K562 (cell line): ENCODE data around the gene KIFC3. TPM values are rescaled to one million over a fixed set of nuclear protein-coding genes. Genes with fewer than 3 reads are reported as not detected.

Source experiments
- CCNT2 ChIP-seq: IDR thresholded peaks from 2 replicates; pipeline ENCODE4 v1.6.1; 2011; ENCODE audit warnings: borderline replicate concordance, low read depth, mild to moderate bottlenecking, moderate library complexity, mixed read lengths, low read length; ENCODE audit not compliant: insufficient read length; ENCODE audit errors: extremely low read depth
- E2F3 ChIP-seq: fragments of 250-450 bp; sonication (Bioruptor Pico); IDR thresholded peaks from 2 replicates; pipeline ENCODE4 v1.4.0; 2020; ENCODE audit warnings: mild to moderate bottlenecking
- FOXK2 ChIP-seq, 2 experiments: fragments of 450-650 bp; IDR thresholded peaks in 1 of 2; conservative IDR thresholded peaks in 1 of 2; 2 replicates each; pipeline ENCODE4 v1.6.1; 2016; ENCODE audit warnings: low read depth in 2 of 2, mild to moderate bottlenecking in 1 of 2
- HDAC2 ChIP-seq: fragments of 450-650 bp; IDR thresholded peaks from 2 replicates; pipeline ENCODE4 v1.6.1; 2016; ENCODE audit warnings: mild to moderate bottlenecking
- MYBL2 ChIP-seq, 2 experiments: fragments of 450-650 bp in 1 of 2; sonication (generic) in 1 of 2; formaldehyde crosslinking in 1 of 2; IDR thresholded peaks; 2 replicates each; pipeline versions ENCODE4 v1.6.1 to v1.8.1; 2017 to 2022; ENCODE audit warnings: borderline replicate concordance in 1 of 2, inconsistent platforms in 1 of 2, low read depth in 1 of 2, mild to moderate bottlenecking in 1 of 2, missing genetic modification reagents in 1 of 2, moderate library complexity in 1 of 2
- NFXL1 ChIP-seq: fragments of 450-650 bp; formaldehyde crosslinking; IDR thresholded peaks from 2 replicates; pipeline ENCODE4 v1.4.0; 2021; ENCODE audit warnings: mild to moderate bottlenecking
- PHF20 ChIP-seq: fragments of 450-650 bp; IDR thresholded peaks from 2 replicates; pipeline ENCODE4 v1.6.1; 2018; ENCODE audit not compliant: partially characterized antibody
- POLR3G ChIP-seq: IDR thresholded peaks from 2 replicates; pipeline ENCODE4 v1.6.1; 2011; ENCODE audit not compliant: insufficient read length, insufficient replicate concordance; ENCODE audit errors: extremely low read depth
- RBM15 ChIP-seq: fragments of 200-400 bp; formaldehyde crosslinking; IDR thresholded peaks from 2 replicates; pipeline ENCODE4 v1.6.1; 2018; ENCODE audit warnings: mild to moderate bottlenecking, low read length, moderate library complexity; ENCODE audit not compliant: insufficient read depth
- ZNF121 ChIP-seq: sonication (generic); formaldehyde crosslinking; conservative IDR thresholded peaks from 2 replicates; pipeline ENCODE4 v1.8.0; 2022; ENCODE audit warnings: missing genetic modification reagents
- polyA plus RNA-seq, 8 experiments: library from polyadenylated mRNA; depleted of rRNA in 4 of 8; stranded (reverse) in 5 of 8; unstranded in 3 of 8; fragments of >200 nt; fragmentation: Nextera tagmentation in 2 of 8; fragmentation: Illumina TruSeq in 1 of 8; extraction: Ambion mirVana in 2 of 8; extraction: Trizol in 1 of 8; gene quantifications; 2 replicates each; pipeline versions ENCODE4 v1.2.1 to v1.2.3, GENCODE V29; 2011 to 2014; ENCODE audit warnings: inconsistent platforms in 1 of 8, missing spikeins in 1 of 8
- total RNA-seq, 7 experiments: library from RNA; depleted of rRNA in 6 of 7; stranded (reverse); fragments of >200 nt in 6 of 7; fragmentation: Illumina TruSeq in 2 of 7; extraction: Trizol in 2 of 7; gene quantifications; 2 replicates each; pipeline versions ENCODE4 v1.2.1 to v1.2.3, GENCODE V29; 2011 to 2021; ENCODE audit warnings: low replicate concordance in 1 of 7
- TF ChIP-seq, protein P1 (sequence below): sonication (generic); formaldehyde crosslinking; IDR thresholded peaks from 2 replicates; pipeline ENCODE4 v1.8.1; 2023; ENCODE audit warnings: missing genetic modification reagents, mild to moderate bottlenecking, borderline replicate concordance
- TF ChIP-seq, protein P2 (sequence below): sonication (generic); formaldehyde crosslinking; IDR thresholded peaks from 2 replicates; pipeline ENCODE4 v1.8.0; 2022; ENCODE audit warnings: mild to moderate bottlenecking, missing genetic modification reagents
- TF ChIP-seq, protein P3 (sequence below), 3 experiments: fragments of 200-800 bp in 1 of 3; fragments of 250-450 bp in 1 of 3; fragments of 450-650 bp in 1 of 3; sonication (Bioruptor Pico) in 1 of 3; sonication (Bioruptor generic) in 1 of 3; formaldehyde crosslinking in 1 of 3; IDR thresholded peaks; 2 replicates each; pipeline versions ENCODE4 v1.6.1 to v1.8.0; 2016 to 2022; ENCODE audit warnings: mild to moderate bottlenecking in 2 of 3, missing genetic modification characterization in 2 of 3, missing compliant biosample characterization in 1 of 3, moderate library complexity in 1 of 3
- TF ChIP-seq, protein P4 (sequence below), 2 experiments: fragments of 450-650 bp; IDR thresholded peaks; 2 replicates each; pipeline ENCODE4 v1.6.1; 2016

KIFC3 gene
- total and polyA plus RNA-seq, 9 of the 15 experiments (the other 6 are each of a cell fraction or from before 2014, with no cell fraction given), result 0.23 to 105 (median 26.2) TPM

DNA sequence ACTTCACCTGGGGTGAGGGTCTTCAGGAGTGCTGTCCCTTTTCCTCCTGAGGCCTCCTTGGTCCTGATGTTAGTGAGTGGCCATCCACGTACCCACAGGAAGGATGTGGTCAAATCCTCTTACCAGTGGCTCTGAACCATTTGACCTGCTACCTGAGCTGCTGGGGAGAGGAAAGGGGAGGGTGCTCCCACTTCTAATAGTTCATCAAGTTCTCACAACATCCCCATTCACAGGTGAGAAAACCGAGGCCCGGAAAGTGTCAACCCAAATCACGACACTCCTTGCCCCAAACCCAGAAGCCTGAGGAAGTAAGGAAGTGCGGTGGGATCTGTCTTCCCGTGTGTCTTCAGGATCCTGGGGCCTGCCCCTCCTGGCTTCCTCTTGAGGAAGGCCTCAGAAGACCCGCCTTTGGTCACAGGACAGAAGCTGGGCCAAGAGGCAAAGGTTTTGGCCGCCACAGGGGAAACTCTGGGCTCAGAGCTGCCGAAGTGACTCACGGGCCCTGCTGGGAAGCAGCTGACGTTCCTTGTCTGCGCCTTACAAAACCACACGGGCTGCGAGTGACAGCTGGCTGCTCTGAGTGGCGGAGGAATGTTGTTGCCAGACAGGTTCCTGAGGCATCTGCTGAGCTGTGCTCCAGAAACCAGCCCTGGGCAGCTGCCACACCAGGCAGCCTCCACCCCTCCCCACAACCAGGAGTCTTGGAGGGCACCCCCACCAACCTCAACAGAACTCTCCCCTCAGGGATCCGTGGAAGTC is 13.9 kb upstream of the KIFC3 start (continued):
- TF ChIP-seq, protein P1, sequence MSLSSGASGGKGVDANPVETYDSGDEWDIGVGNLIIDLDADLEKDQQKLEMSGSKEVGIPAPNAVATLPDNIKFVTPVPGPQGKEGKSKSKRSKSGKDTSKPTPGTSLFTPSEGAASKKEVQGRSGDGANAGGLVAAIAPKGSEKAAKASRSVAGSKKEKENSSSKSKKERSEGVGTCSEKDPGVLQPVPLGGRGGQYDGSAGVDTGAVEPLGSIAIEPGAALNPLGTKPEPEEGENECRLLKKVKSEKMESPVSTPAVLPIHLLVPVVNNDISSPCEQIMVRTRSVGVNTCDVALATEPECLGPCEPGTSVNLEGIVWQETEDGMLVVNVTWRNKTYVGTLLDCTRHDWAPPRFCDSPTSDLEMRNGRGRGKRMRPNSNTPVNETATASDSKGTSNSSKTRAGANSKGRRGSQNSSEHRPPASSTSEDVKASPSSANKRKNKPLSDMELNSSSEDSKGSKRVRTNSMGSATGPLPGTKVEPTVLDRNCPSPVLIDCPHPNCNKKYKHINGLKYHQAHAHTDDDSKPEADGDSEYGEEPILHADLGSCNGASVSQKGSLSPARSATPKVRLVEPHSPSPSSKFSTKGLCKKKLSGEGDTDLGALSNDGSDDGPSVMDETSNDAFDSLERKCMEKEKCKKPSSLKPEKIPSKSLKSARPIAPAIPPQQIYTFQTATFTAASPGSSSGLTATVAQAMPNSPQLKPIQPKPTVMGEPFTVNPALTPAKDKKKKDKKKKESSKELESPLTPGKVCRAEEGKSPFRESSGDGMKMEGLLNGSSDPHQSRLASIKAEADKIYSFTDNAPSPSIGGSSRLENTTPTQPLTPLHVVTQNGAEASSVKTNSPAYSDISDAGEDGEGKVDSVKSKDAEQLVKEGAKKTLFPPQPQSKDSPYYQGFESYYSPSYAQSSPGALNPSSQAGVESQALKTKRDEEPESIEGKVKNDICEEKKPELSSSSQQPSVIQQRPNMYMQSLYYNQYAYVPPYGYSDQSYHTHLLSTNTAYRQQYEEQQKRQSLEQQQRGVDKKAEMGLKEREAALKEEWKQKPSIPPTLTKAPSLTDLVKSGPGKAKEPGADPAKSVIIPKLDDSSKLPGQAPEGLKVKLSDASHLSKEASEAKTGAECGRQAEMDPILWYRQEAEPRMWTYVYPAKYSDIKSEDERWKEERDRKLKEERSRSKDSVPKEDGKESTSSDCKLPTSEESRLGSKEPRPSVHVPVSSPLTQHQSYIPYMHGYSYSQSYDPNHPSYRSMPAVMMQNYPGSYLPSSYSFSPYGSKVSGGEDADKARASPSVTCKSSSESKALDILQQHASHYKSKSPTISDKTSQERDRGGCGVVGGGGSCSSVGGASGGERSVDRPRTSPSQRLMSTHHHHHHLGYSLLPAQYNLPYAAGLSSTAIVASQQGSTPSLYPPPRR (CRISPR knock-in tag), result no peak
- TF ChIP-seq, protein P2, sequence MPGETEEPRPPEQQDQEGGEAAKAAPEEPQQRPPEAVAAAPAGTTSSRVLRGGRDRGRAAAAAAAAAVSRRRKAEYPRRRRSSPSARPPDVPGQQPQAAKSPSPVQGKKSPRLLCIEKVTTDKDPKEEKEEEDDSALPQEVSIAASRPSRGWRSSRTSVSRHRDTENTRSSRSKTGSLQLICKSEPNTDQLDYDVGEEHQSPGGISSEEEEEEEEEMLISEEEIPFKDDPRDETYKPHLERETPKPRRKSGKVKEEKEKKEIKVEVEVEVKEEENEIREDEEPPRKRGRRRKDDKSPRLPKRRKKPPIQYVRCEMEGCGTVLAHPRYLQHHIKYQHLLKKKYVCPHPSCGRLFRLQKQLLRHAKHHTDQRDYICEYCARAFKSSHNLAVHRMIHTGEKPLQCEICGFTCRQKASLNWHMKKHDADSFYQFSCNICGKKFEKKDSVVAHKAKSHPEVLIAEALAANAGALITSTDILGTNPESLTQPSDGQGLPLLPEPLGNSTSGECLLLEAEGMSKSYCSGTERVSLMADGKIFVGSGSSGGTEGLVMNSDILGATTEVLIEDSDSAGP (CRISPR knock-in tag), result no peak
- TF ChIP-seq, protein P3, sequence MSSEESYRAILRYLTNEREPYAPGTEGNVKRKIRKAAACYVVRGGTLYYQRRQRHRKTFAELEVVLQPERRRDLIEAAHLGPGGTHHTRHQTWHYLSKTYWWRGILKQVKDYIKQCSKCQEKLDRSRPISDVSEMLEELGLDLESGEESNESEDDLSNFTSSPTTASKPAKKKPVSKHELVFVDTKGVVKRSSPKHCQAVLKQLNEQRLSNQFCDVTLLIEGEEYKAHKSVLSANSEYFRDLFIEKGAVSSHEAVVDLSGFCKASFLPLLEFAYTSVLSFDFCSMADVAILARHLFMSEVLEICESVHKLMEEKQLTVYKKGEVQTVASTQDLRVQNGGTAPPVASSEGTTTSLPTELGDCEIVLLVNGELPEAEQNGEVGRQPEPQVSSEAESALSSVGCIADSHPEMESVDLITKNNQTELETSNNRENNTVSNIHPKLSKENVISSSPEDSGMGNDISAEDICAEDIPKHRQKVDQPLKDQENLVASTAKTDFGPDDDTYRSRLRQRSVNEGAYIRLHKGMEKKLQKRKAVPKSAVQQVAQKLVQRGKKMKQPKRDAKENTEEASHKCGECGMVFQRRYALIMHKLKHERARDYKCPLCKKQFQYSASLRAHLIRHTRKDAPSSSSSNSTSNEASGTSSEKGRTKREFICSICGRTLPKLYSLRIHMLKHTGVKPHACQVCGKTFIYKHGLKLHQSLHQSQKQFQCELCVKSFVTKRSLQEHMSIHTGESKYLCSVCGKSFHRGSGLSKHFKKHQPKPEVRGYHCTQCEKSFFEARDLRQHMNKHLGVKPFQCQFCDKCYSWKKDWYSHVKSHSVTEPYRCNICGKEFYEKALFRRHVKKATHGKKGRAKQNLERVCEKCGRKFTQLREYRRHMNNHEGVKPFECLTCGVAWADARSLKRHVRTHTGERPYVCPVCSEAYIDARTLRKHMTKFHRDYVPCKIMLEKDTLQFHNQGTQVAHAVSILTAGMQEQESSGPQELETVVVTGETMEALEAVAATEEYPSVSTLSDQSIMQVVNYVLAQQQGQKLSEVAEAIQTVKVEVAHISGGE (CRISPR knock-in tag; IDR thresholded peaks at IDR 0.05), result no peak
- no peak for TF ChIP-seq ZNF121 (CRISPR knock-in tag)
- no peak for TF ChIP-seq NFXL1 (CRISPR knock-in tag)
- no peak for TF ChIP-seq RBM15
- TF ChIP-seq E2F3, result no peak
- TF ChIP-seq POLR3G, result no peak
- TF ChIP-seq MYBL2 (IDR thresholded peaks at IDR 0.05; ENCODE audit: low read depth), result no peak
- TF ChIP-seq MYBL2 (CRISPR knock-in tag; IDR thresholded peaks at IDR 0.05; ENCODE audit: borderline replicate concordance), result no peak
- no peak for TF ChIP-seq HDAC2
- TF ChIP-seq, protein P4, sequence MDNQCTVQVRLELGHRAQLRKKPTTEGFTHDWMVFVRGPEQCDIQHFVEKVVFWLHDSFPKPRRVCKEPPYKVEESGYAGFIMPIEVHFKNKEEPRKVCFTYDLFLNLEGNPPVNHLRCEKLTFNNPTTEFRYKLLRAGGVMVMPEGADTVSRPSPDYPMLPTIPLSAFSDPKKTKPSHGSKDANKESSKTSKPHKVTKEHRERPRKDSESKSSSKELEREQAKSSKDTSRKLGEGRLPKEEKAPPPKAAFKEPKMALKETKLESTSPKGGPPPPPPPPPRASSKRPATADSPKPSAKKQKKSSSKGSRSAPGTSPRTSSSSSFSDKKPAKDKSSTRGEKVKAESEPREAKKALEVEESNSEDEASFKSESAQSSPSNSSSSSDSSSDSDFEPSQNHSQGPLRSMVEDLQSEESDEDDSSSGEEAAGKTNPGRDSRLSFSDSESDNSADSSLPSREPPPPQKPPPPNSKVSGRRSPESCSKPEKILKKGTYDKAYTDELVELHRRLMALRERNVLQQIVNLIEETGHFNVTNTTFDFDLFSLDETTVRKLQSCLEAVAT (IDR thresholded peaks at IDR 0.05), result 0 out of 4 replicates have a peak, but pooled peaks of 1 of the 2 experiments have one; percentile 50
- TF ChIP-seq FOXK2 (conservative IDR thresholded peaks at IDR 0.05 in 1 of 2, IDR thresholded peaks at IDR 0.05 in 1 of 2; ENCODE audit: low read depth in 2 of 2), result 0 out of 4 replicates have a peak, but pooled peaks of 1 of the 2 experiments have one; percentile 42
- no peak for TF ChIP-seq CCNT2
- TF ChIP-seq PHF20, result peak; percentile 15
